NB4 (cell line): ENCODE data around the gene PPP1R1C.

Source experiments
- POLR2A ChIP-seq: IDR thresholded peaks from 2 replicates; pipeline ENCODE4 v1.6.1; 2011; ENCODE audit warnings: mild to moderate bottlenecking; ENCODE audit not compliant: insufficient read length; ENCODE audit errors: extremely low read depth
- TF ChIP-seq, protein P1 (sequence below): IDR thresholded peaks from one replicate; pipeline ENCODE4 v1.5.1; 2012; ENCODE audit warnings: low read depth, low read length

DNA sequence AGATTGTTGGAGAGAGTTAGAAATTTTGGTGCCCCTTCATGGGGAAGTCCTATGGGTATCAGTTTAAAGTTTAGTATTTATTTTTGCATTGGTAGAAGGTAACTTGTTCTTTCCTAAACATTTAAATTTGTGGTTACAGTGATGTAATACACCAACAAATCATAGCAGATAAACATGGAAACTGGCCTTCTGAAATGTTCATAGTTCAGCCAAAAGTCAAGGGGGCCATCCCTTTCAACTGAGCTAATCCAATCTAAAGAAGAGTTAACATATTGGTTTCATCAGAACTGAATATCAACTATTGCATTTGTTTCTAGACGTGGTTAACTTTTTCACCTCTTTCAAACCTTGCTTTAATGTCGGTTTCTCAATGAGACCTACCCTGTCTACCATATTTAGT, 46.3 kb downstream of the PPP1R1C start:
- TF ChIP-seq, protein P1, sequence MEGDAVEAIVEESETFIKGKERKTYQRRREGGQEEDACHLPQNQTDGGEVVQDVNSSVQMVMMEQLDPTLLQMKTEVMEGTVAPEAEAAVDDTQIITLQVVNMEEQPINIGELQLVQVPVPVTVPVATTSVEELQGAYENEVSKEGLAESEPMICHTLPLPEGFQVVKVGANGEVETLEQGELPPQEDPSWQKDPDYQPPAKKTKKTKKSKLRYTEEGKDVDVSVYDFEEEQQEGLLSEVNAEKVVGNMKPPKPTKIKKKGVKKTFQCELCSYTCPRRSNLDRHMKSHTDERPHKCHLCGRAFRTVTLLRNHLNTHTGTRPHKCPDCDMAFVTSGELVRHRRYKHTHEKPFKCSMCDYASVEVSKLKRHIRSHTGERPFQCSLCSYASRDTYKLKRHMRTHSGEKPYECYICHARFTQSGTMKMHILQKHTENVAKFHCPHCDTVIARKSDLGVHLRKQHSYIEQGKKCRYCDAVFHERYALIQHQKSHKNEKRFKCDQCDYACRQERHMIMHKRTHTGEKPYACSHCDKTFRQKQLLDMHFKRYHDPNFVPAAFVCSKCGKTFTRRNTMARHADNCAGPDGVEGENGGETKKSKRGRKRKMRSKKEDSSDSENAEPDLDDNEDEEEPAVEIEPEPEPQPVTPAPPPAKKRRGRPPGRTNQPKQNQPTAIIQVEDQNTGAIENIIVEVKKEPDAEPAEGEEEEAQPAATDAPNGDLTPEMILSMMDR, result no peak
- no peak for TF ChIP-seq POLR2A
